NCI-H2029 treated with DMSO at 0.1 percent for 48 hours (cell line): ENCODE results near the gene GNAQ.
"Not testable (repeated sequence)": the region's sequence is repeated elsewhere in the genome, so short reads cannot be mapped to it uniquely, and the experiment has no call there.

Experiments
- DNase-seq: peaks from one replicate; lab custom pipeline; 2025; lab: John Stamatoyannopoulos, UW

Gene GNAQ

DNA sequence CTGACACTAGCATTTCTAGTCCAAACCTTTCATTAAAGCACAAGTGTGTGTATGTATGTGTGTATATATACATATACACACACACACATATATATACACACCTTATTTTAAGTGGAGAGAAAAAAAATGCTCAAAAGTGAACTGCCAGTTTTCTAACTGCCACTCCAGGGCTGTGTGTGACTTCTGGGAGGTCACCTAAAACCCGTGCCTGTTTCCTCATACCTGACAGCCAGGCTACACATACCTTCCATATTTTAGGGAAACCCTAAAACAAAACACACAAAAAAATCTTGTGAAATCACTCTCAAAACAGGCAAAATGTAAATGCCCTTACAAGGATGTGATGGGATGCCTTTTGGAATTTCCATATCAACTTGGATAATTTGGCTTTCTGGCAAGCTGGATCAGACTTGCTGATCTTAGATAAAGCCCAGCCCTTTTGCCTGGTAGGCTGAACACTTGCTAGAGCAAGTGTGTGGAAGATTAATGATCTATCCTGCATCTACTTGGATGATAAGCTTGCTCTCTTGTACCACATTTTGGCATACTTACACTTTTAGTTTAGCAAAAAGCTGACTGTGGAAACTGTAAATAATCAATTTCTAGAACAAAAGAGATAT lies 127.8 kb downstream of the GNAQ start:
- DNase-seq = no peak

DNA sequence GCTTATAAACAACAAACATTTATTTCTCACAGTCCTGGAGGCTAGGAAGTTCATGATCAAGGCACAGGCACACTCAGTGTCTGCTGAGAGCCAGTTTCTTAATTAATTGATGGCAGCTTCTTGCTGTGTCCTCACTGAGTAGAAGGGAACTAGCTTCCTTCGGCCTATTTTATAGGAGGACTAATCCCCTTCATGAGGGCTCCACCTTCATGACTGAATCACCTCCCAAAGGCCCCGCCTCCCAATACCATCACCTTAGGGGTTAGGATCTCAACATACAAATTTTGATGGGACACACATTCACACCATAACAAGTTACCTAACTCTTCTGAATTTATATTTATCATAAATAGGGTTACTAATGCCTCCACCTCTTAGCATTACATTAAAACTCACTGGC lies 129.8 kb downstream of the GNAQ start:
- no peak for DNase-seq

DNA sequence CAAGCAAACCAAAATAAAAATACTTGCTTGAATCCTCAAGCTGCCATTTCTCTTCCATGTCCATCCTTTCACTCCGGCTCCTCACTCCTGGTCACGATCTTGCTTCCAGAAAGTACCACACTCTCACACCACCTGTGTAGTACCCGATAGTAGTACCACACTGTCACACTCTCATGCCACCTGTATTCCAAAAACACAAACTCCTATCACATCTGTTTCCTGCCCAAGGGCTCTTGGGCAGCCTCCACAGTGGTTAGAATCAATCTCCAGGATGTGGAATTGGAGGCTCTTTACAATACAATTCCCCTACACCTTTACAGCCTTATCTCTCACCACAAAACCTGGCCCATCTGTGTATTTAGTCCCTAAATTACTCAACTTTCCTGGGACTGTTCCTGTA lies 130.6 kb downstream of the GNAQ start:
- no peak for DNase-seq

DNA sequence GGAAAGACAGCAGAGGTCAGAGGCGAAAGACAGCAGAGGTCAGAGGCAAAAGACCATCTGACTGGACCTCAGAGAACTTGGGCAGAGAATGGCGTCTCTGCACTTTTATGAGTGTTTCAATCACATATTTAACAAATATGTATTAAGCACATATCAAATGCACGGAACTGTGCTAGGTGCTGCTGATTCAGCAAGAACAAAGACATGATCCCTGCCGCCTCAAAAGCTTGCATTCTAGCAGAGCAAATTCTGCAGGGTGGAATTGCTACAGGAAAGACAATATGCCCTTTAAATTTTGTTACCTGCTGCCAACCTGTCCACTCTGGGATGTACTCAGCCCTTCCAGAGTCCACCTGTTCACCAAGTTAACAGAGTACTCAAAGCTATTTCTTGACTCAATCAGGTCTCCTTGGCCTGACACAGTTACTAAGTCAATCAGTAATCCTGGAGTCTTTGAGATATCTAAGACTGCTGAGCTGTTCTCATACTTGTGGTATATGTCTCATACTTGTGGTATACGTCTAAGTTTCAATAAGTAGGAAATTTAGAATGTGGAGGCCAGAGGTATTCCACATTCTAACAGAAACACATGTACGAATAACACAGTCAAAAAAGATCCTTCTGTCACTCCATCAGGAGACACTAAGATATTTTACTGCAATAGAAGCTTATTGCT lies 131.8 kb downstream of the GNAQ start:
- DNase-seq = no peak

DNA sequence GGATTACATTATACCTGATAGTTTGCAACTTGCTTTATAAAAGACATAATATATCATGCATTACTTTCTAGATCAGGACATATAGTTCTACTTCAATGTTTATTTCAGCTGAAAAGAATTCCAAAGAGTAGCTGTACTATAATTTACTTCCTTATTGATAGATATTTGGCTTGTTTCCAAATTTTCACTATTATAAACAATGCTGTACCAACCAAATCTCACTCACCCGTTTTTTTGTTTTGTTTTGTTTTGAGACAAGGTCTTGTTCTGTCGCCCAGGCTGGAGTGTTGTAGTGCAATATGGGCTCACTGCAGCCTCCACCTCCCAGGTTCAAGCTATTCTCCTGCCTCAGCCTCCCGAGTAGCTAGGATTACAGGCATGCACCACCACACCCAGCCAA lies 132.7 kb downstream of the GNAQ start:
- no peak for DNase-seq

DNA sequence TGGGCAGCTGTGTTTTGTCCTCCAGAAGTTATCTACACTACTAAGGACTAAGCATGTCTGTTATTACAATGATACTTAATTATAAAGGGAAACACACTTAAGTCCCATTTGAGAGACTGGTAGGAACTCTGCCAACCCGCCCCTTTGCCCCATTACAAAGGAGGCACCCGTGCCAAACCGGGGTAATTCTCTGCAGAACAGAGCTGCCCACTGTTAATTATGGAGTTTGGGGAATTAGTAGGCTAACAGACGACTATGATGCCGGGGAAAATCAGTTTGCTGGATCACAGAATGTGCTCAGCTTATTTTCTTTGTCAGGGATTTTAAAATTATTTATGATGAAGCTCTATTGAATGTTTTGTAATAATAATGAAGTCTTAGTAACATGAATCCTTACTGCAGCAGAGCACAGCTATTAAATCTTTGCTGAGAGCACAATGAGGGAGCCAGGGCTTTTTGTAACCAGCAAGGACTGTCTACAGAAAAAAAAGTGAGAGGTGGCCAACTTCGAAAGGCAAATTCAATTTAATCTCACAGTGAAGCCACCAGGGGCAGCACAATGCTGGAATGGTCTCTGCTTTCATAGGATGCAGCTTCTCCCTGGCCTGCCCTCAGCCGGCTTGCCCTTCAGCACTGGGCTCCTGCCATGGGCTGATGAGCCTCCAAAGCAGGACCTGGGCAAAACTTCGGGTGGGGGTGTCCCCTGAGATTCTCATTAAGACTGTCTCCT lies 134.5 kb downstream of the GNAQ start:
- peak; percentile 81 for DNase-seq

DNA sequence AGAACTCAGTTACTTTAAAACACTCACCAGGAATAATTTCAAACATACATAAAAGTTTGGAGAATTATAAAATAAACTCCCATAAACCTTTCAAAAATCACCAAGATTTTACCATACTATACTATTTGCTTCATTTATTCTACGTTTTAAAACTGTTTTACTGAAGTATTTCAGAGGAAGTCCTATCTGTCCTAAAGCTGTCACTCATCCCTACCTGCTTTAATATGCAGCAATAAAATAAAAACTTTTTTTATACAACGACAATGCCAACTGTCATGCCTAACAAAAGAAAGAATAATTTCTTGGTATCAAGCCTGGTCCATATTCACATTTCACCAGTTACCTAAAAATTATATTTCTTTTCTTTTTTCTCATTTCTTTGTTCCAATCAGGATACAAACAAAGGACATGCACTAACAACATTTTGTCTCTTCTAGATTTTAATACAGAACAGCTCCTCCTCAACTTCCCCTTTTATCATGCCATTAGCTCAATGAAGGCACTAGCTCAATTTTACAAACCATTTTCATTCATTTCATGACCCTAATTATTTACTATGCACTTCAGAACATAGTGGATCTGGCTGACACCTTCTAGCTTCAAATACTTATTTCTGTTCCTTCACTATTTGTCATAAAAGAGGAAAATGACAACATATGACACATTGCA lies 135.2 kb downstream of the GNAQ start:
- peak; percentile 81 for DNase-seq

DNA sequence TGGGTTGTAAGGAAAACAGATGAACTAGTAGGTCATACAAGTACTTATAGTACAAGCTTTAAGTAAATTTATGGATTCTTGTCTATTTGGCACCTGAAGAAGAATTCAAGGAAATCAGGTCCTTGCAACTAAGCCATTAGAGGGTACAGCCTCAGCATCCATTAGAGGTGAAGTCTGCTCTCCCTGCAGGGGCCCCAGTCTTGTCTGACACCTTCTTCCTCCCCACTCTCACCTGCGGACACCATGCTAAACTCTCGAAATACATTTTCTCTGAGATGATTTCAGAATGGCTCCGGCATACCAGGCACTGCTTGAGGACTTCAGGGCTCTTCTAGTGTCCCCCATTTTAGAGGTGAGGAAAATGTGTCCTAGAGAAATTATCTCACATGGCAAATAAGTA lies 137.9 kb downstream of the GNAQ start:
- no peak for DNase-seq

DNA sequence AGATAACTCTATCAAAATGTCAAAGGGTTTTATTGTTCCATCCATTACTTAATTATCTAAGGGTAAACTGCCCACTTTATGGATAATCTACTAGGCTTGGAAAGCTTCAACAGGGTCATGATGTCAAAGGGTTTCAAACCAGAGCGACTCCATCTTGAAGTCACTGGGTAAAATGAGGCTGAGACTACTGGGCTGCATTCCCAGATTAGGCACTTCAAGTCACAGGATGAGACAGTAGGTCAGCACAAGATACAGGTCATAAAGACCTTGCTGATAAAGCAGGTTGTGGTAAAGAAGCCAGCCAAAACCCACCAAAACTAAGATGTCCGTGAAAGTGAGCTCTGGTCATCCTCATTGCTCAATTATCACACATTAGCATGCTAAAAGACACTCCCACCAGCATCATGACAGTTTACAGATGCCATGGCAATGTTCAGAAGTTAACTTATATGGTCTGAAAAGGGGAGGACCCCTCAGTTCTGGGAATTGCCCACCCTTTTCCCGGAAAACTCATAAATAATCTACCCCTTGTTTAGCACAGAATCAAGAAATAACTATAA lies 138.6 kb downstream of the GNAQ start:
- DNase-seq = no peak

DNA sequence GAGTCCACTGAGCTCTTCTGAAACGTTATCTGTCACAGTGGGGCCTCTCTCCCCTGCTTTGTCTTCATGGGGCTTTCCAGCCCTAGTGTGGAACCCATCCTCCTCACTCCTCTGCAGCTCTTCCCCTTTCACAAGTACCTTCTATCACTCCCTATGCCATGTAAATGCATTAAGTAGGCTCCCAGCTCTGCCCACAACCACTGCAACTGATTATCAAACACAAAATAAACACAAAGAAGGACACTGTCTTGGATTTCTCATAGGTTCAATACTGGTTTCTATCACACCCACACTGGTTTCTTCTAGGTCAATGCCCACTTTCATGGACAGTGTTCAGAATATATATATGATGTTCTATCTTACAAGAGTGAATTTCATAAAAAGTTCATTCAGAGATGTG lies 139.4 kb downstream of the GNAQ start:
- DNase-seq = no peak

DNA sequence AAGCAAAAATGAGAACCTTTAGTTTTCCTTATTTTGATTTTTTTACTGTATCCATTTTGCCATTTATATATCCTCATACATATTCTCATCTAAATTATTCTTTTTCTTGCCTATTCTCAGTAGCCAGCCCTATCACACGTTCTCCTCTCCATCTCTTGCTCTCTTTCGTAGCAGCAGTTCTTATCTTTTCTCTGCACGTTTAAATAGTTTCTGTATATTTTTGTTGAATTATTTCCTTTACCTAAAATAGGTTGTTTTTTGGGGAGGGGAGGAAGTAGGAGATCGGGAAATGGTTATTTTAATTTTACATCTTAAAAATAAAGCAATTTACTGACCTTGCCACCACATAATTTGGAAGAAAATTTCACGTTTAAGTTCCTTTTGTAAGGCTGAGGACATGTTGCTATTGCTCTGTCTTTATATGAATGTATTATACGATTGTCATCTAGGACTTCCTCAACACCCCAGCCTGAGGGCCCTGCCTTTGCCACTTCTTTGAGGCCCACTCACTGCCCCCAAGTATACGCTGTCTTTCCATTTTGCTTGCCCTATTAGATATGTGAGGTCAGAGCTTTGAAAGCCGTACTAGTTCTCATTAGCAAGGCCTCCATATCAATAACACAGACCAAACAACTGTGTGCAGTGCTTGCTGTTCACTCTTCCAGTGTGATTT lies 140.3 kb downstream of the GNAQ start:
- no peak for DNase-seq

DNA sequence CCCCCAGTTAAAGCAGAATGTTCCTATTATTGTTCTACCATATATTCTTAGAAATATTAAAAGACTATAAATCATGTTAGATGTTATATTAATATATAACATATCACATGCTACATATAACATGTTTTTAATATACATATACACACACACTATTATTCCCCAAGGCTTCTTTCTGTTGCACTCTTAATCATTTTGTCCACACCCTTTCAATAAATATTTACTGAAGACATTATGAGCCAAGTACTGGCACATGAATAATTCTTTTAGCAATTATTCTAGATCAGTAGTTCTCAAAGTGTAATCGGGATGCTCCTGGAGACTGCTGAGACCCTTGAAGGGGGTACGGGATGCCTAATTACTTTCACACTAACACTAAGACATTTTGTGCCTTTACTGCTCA lies 143.9 kb downstream of the GNAQ start:
- DNase-seq = no peak

DNA sequence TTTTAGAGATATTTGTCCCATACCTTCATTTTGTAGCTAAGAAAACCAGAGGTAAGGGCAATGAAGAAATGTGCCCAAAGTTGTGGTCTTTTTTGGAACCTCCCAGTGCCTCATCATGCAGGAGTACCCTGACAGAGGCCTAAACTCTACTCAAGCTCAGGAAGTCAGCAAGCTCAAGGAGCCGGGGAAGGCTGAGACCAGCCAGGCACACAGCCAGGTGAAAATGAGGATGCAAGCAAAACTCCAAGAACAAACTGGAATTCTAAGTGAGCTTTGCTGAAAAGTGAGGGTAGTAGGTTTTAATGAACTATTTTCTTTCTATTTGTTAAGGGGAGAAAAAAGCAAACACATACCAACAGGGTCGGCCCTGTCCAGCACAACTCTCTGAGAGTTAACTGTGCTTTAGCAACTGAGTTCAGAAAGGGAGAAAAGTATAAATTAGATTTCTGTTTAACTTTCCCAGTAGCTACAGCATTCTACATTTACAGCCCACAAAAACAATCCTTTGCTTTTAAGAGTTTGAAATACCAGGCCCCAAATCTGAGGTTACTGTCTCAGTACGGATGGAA lies 146.4 kb downstream of the GNAQ start:
- no peak for DNase-seq

DNA sequence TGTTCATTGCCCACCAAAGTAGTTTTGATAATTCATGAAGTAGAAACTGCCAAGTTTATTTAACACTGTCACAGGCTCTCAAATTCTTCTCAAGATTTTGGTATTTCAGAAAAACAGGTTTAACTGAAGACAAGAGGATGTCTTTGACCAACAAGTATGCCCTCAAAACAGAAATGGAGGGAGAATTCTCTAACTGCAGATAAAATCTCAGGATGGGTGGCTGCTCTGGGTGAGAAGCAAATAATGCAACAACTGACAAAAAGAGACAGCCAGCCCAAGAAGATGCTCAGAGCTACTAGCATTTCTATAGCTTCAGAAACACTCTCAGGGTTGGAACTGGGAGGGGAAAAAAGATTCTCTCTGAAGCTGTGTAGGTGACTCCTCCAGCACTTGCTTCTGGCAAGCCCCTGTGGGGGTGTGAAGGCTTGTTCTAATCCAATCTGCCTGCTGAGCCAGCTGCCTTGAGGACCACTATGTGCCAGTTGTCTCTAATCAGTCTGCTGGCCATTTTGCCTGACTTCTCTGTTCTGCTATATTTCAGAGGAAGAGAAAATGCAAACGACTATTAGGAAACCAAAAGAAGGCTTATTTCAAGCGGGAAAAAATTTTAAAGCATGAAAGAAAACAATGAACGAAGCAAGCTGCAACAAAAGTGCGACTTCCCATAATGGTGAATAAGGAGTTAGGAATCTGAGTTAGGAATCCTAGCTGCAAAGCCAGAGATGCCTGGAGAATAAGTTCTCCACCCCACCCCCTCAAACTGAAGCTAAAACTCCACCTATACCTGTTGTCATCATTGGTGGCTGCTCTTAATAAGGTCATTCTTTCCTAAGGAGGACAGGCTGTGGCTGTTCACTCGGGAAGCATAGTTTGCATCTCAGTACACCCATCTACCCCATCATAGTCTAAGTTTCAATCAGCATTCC lies 147.5 kb downstream of the GNAQ start:
- no peak for DNase-seq

DNA sequence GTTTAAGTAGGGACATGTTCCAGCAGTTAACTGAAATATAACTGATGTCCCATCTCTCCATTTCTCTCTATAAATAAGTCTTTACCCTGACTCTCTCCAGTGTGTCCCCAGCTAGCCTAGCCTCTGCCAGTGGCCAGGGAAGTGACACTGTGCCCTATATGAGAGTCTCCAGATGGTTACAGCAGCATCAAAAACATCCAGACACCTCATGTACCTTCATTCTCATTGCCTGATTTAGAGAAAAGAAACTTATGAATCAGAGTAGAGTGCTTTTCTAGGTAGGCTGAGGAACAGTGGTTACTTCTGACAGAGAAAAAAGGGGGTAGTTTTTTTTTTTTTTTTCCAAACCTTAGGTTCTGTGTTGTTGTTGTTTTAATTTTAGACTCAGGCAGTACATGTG lies 148.5 kb downstream of the GNAQ start:
- no peak for DNase-seq

DNA sequence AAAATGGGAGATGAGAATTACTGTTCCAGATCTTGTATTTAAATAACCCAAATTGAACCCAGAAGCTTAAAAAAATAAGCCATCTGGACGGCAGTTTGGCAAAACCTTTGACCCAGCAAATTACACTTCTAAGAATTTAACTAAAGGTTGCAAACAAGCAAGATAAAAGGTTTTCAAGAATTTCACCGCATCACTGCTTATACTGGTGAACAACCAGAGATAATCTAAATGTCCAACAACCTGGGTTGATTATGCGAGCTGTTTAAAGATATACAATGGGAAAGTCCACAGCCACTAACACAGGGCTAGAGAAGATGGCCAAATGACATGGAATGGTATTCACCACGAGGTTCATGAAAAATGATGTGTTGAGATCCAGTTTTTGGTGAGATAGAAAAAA lies 149.3 kb downstream of the GNAQ start:
- DNase-seq = no peak

DNA sequence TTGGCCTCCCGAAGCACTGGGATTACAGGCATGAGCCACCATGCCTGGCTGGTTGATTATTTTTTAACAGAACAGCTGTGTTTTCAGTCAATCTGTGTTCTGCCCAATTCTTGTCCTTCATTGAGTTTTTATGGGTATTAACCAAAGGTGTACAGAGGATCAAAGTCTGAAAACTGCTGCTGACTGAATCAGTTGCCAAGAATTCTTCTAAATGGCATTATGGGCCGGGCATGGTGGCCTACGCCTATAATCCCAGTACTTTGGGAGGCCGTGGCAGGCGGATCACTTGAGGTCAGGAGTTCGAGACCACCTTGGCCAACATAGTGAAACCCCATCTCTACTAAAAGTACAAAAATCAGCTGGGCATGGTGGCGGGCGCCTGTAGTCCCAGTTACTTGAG lies 150.0 kb downstream of the GNAQ start:
- not testable (repeated sequence) for DNase-seq

DNA sequence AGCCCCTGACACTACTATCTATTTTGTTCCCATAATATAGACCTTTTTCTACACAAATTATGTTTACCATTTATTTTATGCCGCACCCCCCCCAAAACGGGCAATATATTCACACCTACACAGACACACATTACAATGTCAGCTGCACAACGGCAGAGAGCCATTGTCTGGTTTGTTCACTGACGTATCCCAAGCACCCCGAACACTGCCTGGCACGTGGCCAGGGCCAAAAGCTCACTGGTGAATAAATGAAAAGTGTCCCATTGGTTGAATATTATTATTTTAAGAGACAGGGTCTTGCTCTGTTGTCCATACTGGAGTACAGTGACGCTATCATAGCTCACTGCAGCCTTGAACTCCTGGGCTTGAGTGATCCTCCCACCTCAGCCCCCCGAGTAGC lies 150.5 kb downstream of the GNAQ start:
- DNase-seq = no peak

DNA sequence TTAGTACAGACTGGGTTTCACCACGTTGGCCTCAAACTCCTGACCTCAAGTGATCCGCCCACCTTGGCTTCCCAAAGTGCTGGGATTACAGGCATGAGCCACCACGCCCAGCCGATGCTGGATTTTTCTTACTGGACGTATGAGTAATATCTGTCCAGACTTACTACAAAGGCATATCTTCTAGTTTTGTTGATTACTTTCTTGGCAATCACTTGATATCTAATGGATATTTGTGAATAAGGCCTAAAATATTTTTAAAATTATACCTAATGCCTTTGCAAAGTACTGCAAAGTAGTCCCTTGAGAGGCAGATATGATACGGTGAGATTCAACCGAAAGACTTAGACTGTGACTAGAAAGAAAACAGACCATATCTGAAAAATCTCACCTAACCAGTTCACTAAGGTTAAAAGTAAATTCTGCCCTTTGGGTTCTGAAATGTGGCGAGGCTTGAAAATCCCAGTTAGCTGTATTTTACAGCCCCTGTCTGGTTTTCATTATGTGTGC lies 152.1 kb downstream of the GNAQ start:
- no peak for DNase-seq

DNA sequence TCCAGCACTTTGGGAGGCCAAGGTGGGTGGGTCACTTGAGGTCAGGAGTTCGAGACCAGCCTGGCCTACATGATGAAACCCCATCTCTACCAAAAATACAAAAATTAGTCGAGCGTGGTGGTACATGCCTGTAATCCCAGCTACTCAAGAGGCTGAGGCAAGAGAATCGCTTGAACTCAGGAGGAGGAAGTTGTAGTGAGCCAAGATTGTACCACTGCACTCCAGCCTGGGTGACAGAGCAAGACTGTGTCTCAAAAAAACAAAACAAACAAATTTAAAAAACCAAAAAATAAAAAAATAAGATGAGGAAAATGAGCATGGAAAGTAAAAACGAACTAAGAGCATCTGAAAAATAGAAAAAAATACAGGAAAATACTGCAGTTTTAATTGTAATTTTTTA lies 152.8 kb downstream of the GNAQ start:
- not testable (repeated sequence) for DNase-seq
